ENCODE results near the gene YWHAB.

The YWHAB gene

GRCh38 chr20:44900231-44900854 is 14.8 kb downstream of the YWHAB start:
- Histone ChIP-seq H3K9me3 (ENCODE audit: severe bottlenecking) (no peaks in the 10 kb centered on the region), H3K4me3 (ENCODE audit: severe bottlenecking) (no peak overlapping the region), H3K27ac (ENCODE audit: poor library complexity, severe bottlenecking) (no peak overlapping the region), H3K36me3 (ENCODE audit: low read depth) (peaks cover 80% of the 10 kb centered on the region), H3K4me1 (ENCODE audit: insufficient read depth, poor library complexity, severe bottlenecking) (peaks cover 16% of the 10 kb centered on the region), H3K27me3 (ENCODE audit: insufficient read depth, poor library complexity, severe bottlenecking) (no peaks in the 10 kb centered on the region)
- no peak for ATAC-seq (ENCODE audit: low read depth)
- DNase-seq (ENCODE audit: low spot score), result no peak
- no peak for TF ChIP-seq CTCF (IDR thresholded peaks at IDR 0.05; ENCODE audit: poor library complexity, severe bottlenecking)

- ATAC-seq (ENCODE audit: low read depth), result peak; percentile 79
- no peak for TF ChIP-seq CTCF (IDR thresholded peaks at IDR 0.05; ENCODE audit: poor library complexity, severe bottlenecking)
- Histone ChIP-seq H3K4me1 (ENCODE audit: insufficient read depth, poor library complexity, severe bottlenecking) (peaks cover under 1% of the 10 kb centered on the region), H3K27me3 (ENCODE audit: insufficient read depth, poor library complexity, severe bottlenecking) (no peaks in the 10 kb centered on the region), H3K36me3 (ENCODE audit: low read depth) (peaks cover 86% of the 10 kb centered on the region), H3K27ac (ENCODE audit: poor library complexity, severe bottlenecking) (no peak overlapping the region), H3K9me3 (ENCODE audit: severe bottlenecking) (no peaks in the 10 kb centered on the region), H3K4me3 (ENCODE audit: severe bottlenecking) (no peak overlapping the region)
- no peak for DNase-seq (ENCODE audit: low spot score)
Measured at GRCh38 chr20:44901974-44902373, 16.5 kb downstream of the YWHAB start.

GRCh38 chr20:44904377-44904776 is 18.9 kb downstream of the YWHAB start:
- no peak for DNase-seq (ENCODE audit: low spot score)
- H3K36me3 ChIP-seq (ENCODE audit: low read depth), result peaks cover 90% of the 10 kb centered on the region
- ATAC-seq (ENCODE audit: low read depth), result no peak

GRCh38 chr20:44908987-44909871 is 23.7 kb downstream of the YWHAB start:
- ATAC-seq (ENCODE audit: low read depth) (peak; percentile 2; the same call in 2 of the 3 replicates), DNase-seq (ENCODE audit: low spot score) (no peak)
- H3K4me1 ChIP-seq (ENCODE audit: insufficient read depth, poor library complexity, severe bottlenecking), result peaks cover 8% of the 10 kb centered on the region
- peak overlapping the region; percentile 58 for H3K4me3 ChIP-seq (ENCODE audit: severe bottlenecking)
- H3K9me3 ChIP-seq (ENCODE audit: severe bottlenecking), result no peaks in the 10 kb centered on the region
- no peak for TF ChIP-seq CTCF (IDR thresholded peaks at IDR 0.05; ENCODE audit: poor library complexity, severe bottlenecking)
- H3K27me3 ChIP-seq (ENCODE audit: insufficient read depth, poor library complexity, severe bottlenecking), result no peaks in the 10 kb centered on the region
- peaks cover 68% of the 10 kb centered on the region for H3K36me3 ChIP-seq (ENCODE audit: low read depth)
- H3K27ac ChIP-seq (ENCODE audit: poor library complexity, severe bottlenecking), result peak overlapping the region; percentile 39

More at GRCh38 chr20:44904377-44904776, 18.9 kb downstream of the YWHAB start:
- Histone ChIP-seq H3K9me3 (ENCODE audit: severe bottlenecking) (no peaks in the 10 kb centered on the region), H3K27ac (ENCODE audit: poor library complexity, severe bottlenecking) (no peak overlapping the region), H3K4me3 (ENCODE audit: severe bottlenecking) (no peak overlapping the region), H3K27me3 (ENCODE audit: insufficient read depth, poor library complexity, severe bottlenecking) (no peaks in the 10 kb centered on the region), H3K4me1 (ENCODE audit: insufficient read depth, poor library complexity, severe bottlenecking) (no peaks in the 10 kb centered on the region)
- no peak for TF ChIP-seq CTCF (IDR thresholded peaks at IDR 0.05; ENCODE audit: poor library complexity, severe bottlenecking)

All from RWPE2 (cell line).